Activated T-cell treated with anti-CD3 and anti-CD28 coated beads, Interleukin-2, amount 50 U/mL, for 72 hours (primary cell): Measurements from ENCODE around the gene POFUT2. TPM values are rescaled to one million over a fixed set of nuclear protein-coding genes. Genes with fewer than 3 reads are reported as not detected.

Experiments used
- ATAC-seq, 2 donors: fragments of 150-1000 bp; cut with Tn5 transposase; replicated peaks in 1 of 2; 2 replicates each; pipeline ENCODE4 v1.10.0; 2021; ENCODE audit warnings: moderate library complexity in 2 of 2, mild to moderate bottlenecking in 1 of 2
- DNase-seq, 2 donors: peaks; one replicate each; pipeline ENCODE4 v3.0.0; 2021 to 2022; ENCODE audit warnings: mixed read lengths in 1 of 2
- H3K27ac Mint-ChIP-seq: one replicate; pipeline ENCODE4 v1.8.0; 2022; ENCODE audit warnings: mild to moderate bottlenecking, moderate library complexity, mixed read lengths
- H3K27me3 Mint-ChIP-seq: one replicate; pipeline ENCODE4 v1.8.0; 2022; ENCODE audit warnings: low read depth, mixed read lengths
- H3K36me3 Mint-ChIP-seq, 2 donors: one replicate each; pipeline ENCODE4 v1.8.0; 2022; ENCODE audit warnings: mixed read lengths in 2 of 2, mild to moderate bottlenecking in 1 of 2; ENCODE audit not compliant: insufficient read depth in 2 of 2
- H3K4me1 Mint-ChIP-seq: one replicate; pipeline ENCODE4 v1.8.0; 2022; ENCODE audit warnings: low read depth, mixed read lengths
- H3K4me3 Mint-ChIP-seq, 2 donors: one replicate each; pipeline ENCODE4 v1.8.0; 2022; ENCODE audit warnings: mild to moderate bottlenecking in 2 of 2, mixed read lengths in 2 of 2, moderate library complexity in 2 of 2
- H3K9me3 Mint-ChIP-seq, 2 donors: one replicate each; pipeline ENCODE4 v1.8.0; 2022; ENCODE audit warnings: mixed read lengths in 2 of 2
- total RNA-seq, 2 donors: library from RNA; stranded (reverse); gene quantifications; one replicate each; pipeline ENCODE4 v1.2.3, GENCODE V29; 2022

Gene POFUT2
- total RNA-seq, 2 donors from 2014 or later = 24.5 to 26.6 TPM

DNA sequence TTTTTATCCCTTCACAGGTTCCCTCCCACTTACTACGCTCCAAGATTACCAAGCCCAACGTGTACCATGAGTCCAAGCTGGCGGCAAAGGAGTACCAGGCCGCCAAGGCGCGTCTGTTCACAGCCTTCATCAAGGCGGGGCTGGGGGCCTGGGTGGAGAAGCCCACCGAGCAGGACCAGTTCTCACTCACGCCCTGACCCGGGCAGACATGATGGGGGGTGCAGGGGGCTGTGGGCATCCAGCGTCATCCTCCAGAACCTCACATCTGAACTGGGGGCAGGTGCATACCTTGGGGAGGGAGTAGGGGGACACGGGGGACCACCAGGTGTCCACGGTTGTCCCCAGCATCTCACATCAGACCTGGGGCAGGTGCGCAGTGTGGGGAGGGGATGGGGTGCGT is 65.7 kb downstream of the POFUT2 start:
- DNase-seq = no peak
- H3K27ac Mint-ChIP-seq = no peak overlapping the region
- H3K36me3 Mint-ChIP-seq = peaks cover 13 to 21% of the 10 kb centered on the region in 2 donors
- no peak overlapping the region for H3K4me3 Mint-ChIP-seq
- H3K9me3 Mint-ChIP-seq = peaks cover 4 to 5% of the 10 kb centered on the region in 2 donors
- peaks cover 26% of the 10 kb centered on the region for H3K4me1 Mint-ChIP-seq
- no peak for ATAC-seq
- H3K27me3 Mint-ChIP-seq = no peaks in the 10 kb centered on the region

DNA sequence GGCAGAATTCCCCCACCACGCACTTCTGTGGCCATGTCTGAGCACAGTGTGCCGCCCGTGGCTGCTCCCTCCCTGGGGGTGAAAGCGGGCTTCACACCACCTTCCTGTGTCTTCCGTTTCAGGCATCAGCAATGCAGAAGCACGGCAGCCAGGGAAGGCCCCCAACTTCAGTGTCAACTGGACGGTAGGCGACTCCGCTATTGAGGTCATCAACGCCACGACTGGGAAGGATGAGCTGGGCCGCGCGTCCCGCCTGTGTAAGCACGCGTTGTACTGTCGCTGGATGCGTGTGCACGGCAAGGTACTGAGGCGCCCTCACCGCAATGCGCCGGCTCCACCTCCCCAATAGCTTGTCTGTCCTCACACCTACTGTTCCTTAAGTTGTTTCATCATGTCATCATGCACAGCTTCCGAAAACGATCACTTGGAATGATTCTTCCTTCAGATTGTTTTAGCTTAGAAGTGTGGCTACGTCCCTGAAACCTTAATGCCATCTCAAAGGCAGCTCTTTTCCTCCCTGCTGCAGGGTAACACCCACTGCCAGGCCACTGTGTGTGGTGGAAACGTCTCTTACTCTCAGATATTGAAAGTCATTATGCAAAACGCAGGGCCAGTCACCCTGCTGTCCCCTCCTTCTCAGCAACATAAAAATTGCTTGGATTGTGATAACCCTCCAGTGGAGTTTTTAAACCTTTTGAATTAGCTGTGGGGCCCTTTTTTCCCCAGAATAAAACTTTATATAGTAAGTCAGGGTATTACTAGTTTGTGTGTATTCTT is 66.8 kb downstream of the POFUT2 start:
- peaks cover 19 to 29% of the 10 kb centered on the region in 2 donors for H3K36me3 Mint-ChIP-seq
- H3K4me1 Mint-ChIP-seq = peaks cover 15% of the 10 kb centered on the region
- ATAC-seq (no peak), DNase-seq (no peak)
- H3K27ac Mint-ChIP-seq = no peak overlapping the region
- H3K27me3 Mint-ChIP-seq = no peaks in the 10 kb centered on the region
- H3K9me3 Mint-ChIP-seq = peaks cover 6 to 7% of the 10 kb centered on the region in 2 donors
- H3K4me3 Mint-ChIP-seq = no peak overlapping the region

DNA sequence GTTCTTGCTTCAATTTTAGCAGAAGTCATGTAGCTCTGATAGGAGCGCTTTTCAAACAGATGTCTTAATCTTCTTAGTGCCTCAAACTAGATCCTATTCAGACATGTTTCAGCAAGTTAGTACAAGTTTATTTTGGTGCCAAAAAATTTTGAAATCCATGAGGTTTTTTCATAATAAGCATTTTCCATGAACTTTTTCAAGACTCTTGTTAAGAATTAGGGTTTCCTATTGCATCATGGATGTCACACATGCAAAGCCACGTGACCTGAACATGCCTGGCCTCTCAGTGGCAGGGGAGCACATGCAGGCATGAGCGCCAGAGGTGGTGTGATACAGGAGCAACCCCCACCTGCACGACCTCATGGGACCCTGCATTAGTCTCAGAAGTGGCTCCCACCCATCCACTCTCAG is 67.6 kb downstream of the POFUT2 start:
- peaks cover 19 to 29% of the 10 kb centered on the region in 2 donors for H3K36me3 Mint-ChIP-seq
- no peak overlapping the region for H3K4me3 Mint-ChIP-seq
- no peaks in the 10 kb centered on the region for H3K27me3 Mint-ChIP-seq
- peaks cover 6% of the 10 kb centered on the region for H3K4me1 Mint-ChIP-seq
- no peak for ATAC-seq
- peaks cover 6 to 7% of the 10 kb centered on the region in 2 donors for H3K9me3 Mint-ChIP-seq
- H3K27ac Mint-ChIP-seq = no peak overlapping the region
- DNase-seq = no peak

DNA sequence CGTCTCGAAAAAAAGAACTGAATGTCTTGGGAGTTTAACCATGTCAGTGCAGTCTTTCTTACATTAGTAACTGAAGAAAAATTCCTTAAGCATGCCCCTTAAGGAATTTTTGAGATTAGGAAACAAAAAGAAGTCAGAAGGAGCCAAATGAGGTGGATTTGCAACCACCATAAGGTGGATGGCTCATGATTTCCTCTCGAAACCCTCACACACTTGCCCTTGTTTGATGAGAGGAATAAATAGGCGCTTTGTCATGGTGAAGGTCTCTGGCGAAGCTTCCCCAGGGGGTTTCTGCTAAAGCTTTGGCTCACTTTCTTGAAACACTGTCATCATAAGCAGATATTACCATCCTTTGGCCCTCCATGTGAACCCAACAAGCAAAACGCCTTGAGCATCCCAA is 68.2 kb downstream of the POFUT2 start:
- Mint-ChIP-seq H3K36me3 (peaks cover 19 to 29% of the 10 kb centered on the region in 2 donors), H3K9me3 (peaks cover 6 to 7% of the 10 kb centered on the region in 2 donors), H3K27ac (no peak overlapping the region), H3K4me1 (peaks cover under 1% of the 10 kb centered on the region), H3K4me3 (no peak overlapping the region), H3K27me3 (no peaks in the 10 kb centered on the region)
- no peak for ATAC-seq
- DNase-seq = no peak

DNA sequence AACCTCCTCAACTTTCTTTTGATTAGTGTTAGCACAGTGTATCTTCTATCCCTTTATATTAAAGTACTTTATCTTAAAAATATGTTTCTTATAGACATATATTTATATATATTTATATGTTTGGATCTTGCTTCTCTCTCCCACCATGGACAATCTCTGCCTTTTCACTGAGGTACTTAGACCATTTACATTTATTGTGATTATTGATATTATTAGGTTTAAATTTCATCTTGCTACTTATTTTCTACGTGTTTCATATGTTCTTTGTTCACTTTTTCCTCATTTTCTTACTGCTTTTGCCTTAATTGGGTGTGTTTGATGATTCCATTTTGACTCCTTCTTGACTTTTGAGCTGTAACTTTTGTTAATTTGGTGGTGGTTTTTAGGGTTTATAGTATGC is 70.7 kb downstream of the POFUT2 start:
- H3K27me3 Mint-ChIP-seq = no peaks in the 10 kb centered on the region
- H3K4me1 Mint-ChIP-seq = no peaks in the 10 kb centered on the region
- H3K36me3 Mint-ChIP-seq = peaks cover 19 to 29% of the 10 kb centered on the region in 2 donors
- H3K27ac Mint-ChIP-seq = no peak overlapping the region
- no peak overlapping the region for H3K4me3 Mint-ChIP-seq
- ATAC-seq (no peak), DNase-seq (no peak)
- H3K9me3 Mint-ChIP-seq = peaks cover 6 to 7% of the 10 kb centered on the region in 2 donors

DNA sequence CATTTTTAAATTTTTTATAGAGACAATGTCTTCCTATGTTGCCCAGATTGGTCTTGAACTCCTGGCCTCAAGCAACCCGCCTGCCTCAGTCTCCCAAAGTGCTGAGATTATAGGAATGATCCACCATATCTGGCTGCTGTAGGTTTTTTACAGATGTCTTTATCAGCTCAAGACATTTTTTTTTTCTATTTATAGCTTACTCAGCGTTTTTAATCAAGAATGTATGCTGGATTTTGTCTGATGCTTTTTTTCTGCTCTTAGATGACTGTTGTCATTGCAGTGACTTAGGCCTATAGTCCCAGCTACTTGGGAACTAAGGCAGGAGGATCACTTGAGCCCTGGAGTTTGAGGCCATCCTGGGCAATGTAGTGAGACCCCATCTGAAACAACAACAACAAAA is 72.5 kb downstream of the POFUT2 start:
- DNase-seq = no peak

More for the DNA sequence above, 72.5 kb downstream of the POFUT2 start:
- Mint-ChIP-seq H3K27me3 (no peaks in the 10 kb centered on the region), H3K27ac (no peak overlapping the region), H3K4me3 (no peak overlapping the region), H3K4me1 (no peaks in the 10 kb centered on the region), H3K36me3 (peaks cover 19 to 26% of the 10 kb centered on the region in 2 donors), H3K9me3 (peaks cover 6 to 7% of the 10 kb centered on the region in 2 donors)
- ATAC-seq = no peak

Other genes starting within 250 kb of the POFUT2 start
- 10 to 100 TPM; 41.7 to 45.3 TPM for gene ADARB1, start 213.3 kb downstream of the POFUT2 start, total RNA-seq
- gene COL18A1, start 117.3 kb upstream of the POFUT2 start, total RNA-seq = 1 to 10 TPM; 4.9 to 7.5 TPM